Endothelial cell of umbilical vein (primary cell): ENCODE results near the gene OOEP. TPM values are rescaled to one million over a fixed set of nuclear protein-coding genes. Genes with fewer than 3 reads are reported as not detected.

ENCODE experiments used
- BruUV-seq: library from RNA; stranded (reverse); fragments of 400-500 nt; replicated peaks from 2 replicates; lab custom pipeline; 2021; lab: Mats Ljungman, UMichigan
- CTCF ChIA-PET: fragments of 300-600, 350-600 bp; sonication (Branson Sonifier 250); formaldehyde crosslinking; loops from one replicate; lab custom pipeline; 2021; ENCODE audit warnings: antibody characterized with exemption, inconsistent platforms; lab: Charles Lee
- POLR2A ChIA-PET: fragments of 300-600, 350-600 bp; sonication (Branson Sonifier 250); formaldehyde crosslinking; loops from one replicate; lab custom pipeline; 2021; ENCODE audit warnings: antibody characterized with exemption, inconsistent platforms; lab: Charles Lee
- DNase-seq: peaks from one replicate; pipeline ENCODE4 v3.0.0-alpha.2; 2011; ENCODE audit warnings: low read depth, low spot score
- FAIRE-seq: peaks from 2 replicates; lab custom pipeline; 2011; peaks lifted over from hg19 to GRCh38; lab: Jason Lieb, UNC
- H2AFZ ChIP-seq: 2 replicates; pipeline ENCODE4 v1.6.0; 2012; ENCODE audit warnings: low read depth, low read length, control low read depth, inconsistent platforms
- H3K27ac ChIP-seq: 2 replicates; pipeline ENCODE4 v1.5.1; 2011; ENCODE audit warnings: low read depth, mild to moderate bottlenecking, control low read depth, low read length, moderate library complexity; ENCODE audit not compliant: insufficient read depth
- H3K27me3 ChIP-seq, 2 experiments: 2 replicates each; pipeline versions ENCODE4 v1.6.0 to v1.6.1; 2011; ENCODE audit warnings: low read length in 2 of 2, mixed read lengths in 1 of 2; ENCODE audit not compliant: control insufficient read depth in 2 of 2, insufficient read depth in 2 of 2
- H3K36me3 ChIP-seq, 2 experiments: 2 replicates in 1 of 2; 3 replicates in 1 of 2; pipeline ENCODE4 v1.5.1; 2011; ENCODE audit warnings: low read length in 2 of 2, mild to moderate bottlenecking in 1 of 2, moderate library complexity in 1 of 2; ENCODE audit not compliant: control insufficient read depth in 2 of 2, insufficient read depth in 2 of 2; ENCODE audit errors: extremely low read depth in 1 of 2
- H3K4me1 ChIP-seq: 3 replicates; pipeline ENCODE4 v1.5.1; 2011; ENCODE audit warnings: mild to moderate bottlenecking, low read length; ENCODE audit not compliant: control insufficient read depth, insufficient read depth; ENCODE audit errors: extremely low read depth
- H3K4me2 ChIP-seq: 2 replicates; pipeline ENCODE4 v1.6.1; 2011; ENCODE audit warnings: low read length, control low read depth, mixed read lengths; ENCODE audit not compliant: insufficient read depth
- H3K4me3 ChIP-seq, 3 experiments: fragments of 200-600 bp in 1 of 3; sonication (generic), shearing (Covaris generic) in 1 of 3; replicated peaks in 1 of 3; 2 replicates each; pipeline ENCODE4 v1.5.1; 2011 to 2016; ENCODE audit warnings: control low read depth in 3 of 3, low read length in 3 of 3, mild to moderate bottlenecking in 2 of 3, inconsistent platforms in 1 of 3, low read depth in 1 of 3, moderate library complexity in 1 of 3; ENCODE audit not compliant: insufficient read depth in 1 of 3
- H3K79me2 ChIP-seq: 2 replicates; pipeline ENCODE4 v1.6.0; 2012; ENCODE audit warnings: low read length, inconsistent platforms; ENCODE audit not compliant: control insufficient read depth, insufficient read depth
- H3K9ac ChIP-seq: replicated peaks from 2 replicates; pipeline ENCODE3; 2011; ENCODE audit warnings: low read length, control low read depth; ENCODE audit not compliant: insufficient read depth; ENCODE audit errors: extremely low read depth
- H3K9me1 ChIP-seq: replicated peaks from 3 replicates; pipeline ENCODE4 v1.6.0; 2011; ENCODE audit warnings: mild to moderate bottlenecking, low read length; ENCODE audit not compliant: control insufficient read depth, insufficient read depth; ENCODE audit errors: extremely low read depth
- H3K9me3 ChIP-seq: replicated peaks from 2 replicates; pipeline ENCODE4 v1.5.1; 2012; ENCODE audit warnings: low read length, inconsistent platforms; ENCODE audit not compliant: control insufficient read depth, insufficient read depth
- H4K20me1 ChIP-seq: replicated peaks from 2 replicates; pipeline ENCODE3; 2011; ENCODE audit warnings: mild to moderate bottlenecking, low read length; ENCODE audit not compliant: control insufficient read depth, insufficient read depth; ENCODE audit errors: extremely low read depth
- CTCF ChIP-seq, 2 donors: IDR thresholded peaks; 1 replicate in 1 of 2; 2 replicates in 1 of 2; pipeline ENCODE4 v1.5.1; 2011; ENCODE audit warnings: low read length in 2 of 2, mild to moderate bottlenecking in 2 of 2, moderate library complexity in 2 of 2, control low read depth in 1 of 2, inconsistent platforms in 1 of 2, low read depth in 1 of 2; ENCODE audit not compliant: insufficient read depth in 1 of 2; ENCODE audit errors: extremely low read depth in 1 of 2
- EZH2 ChIP-seq: IDR thresholded peaks from 2 replicates; pipeline ENCODE4 v1.6.1; 2012; ENCODE audit warnings: borderline replicate concordance, low read depth, mild to moderate bottlenecking, moderate library complexity, low read length, inconsistent platforms; ENCODE audit not compliant: severe bottlenecking
- FOS ChIP-seq: IDR thresholded peaks from 2 replicates; pipeline ENCODE4 v1.6.1; 2011; ENCODE audit warnings: mild to moderate bottlenecking, low read length, moderate library complexity, borderline replicate concordance; ENCODE audit not compliant: insufficient read depth
- GATA2 ChIP-seq: IDR thresholded peaks from 2 replicates; pipeline ENCODE4 v1.7.0; 2011; ENCODE audit warnings: low read depth, mild to moderate bottlenecking, moderate library complexity, mixed read lengths, low read length; ENCODE audit not compliant: insufficient read length, insufficient read depth
- JUN ChIP-seq: IDR thresholded peaks from 2 replicates; pipeline ENCODE4 v1.6.1; 2011; ENCODE audit warnings: borderline replicate concordance, low read depth; ENCODE audit not compliant: insufficient read length, insufficient read depth
- MAX ChIP-seq: IDR thresholded peaks from 2 replicates; pipeline ENCODE4 v1.6.1; 2011; ENCODE audit not compliant: insufficient read depth, insufficient read length
- MYC ChIP-seq: IDR thresholded peaks from one replicate; pipeline ENCODE4 v1.6.1; 2011; ENCODE audit warnings: mild to moderate bottlenecking, low read depth, low read length
- POLR2A ChIP-seq: IDR thresholded peaks from 2 replicates; pipeline ENCODE4 v1.6.1; 2012; ENCODE audit warnings: low read depth, mild to moderate bottlenecking, control low read depth, low read length
- POLR2AphosphoS5 ChIP-seq: IDR thresholded peaks from 2 replicates; pipeline ENCODE4 v1.6.1; 2012; ENCODE audit warnings: low read depth, mild to moderate bottlenecking, control low read depth, low read length, moderate library complexity; ENCODE audit not compliant: insufficient read depth
- dilution Hi-C: fragments of 300-500 bp; cut with MboI; formaldehyde crosslinking; loops from one replicate; pipeline ENCODE4 v1.15.0; 2019; ENCODE audit warnings: low sequenced_read_pairs; ENCODE audit not compliant: extremely low pct_ligation_motif_present
- intact Hi-C: fragments of 100-400 bp; cut with micrococcal nuclease; formaldehyde crosslinking; loops from one replicate; pipeline ENCODE4 v1.10.0; 2022
- polyA plus RNA-seq, 4 experiments: library from polyadenylated mRNA; depleted of rRNA in 3 of 4; stranded (reverse) in 3 of 4; unstranded in 1 of 4; fragments of >200 nt; gene quantifications; 2 replicates each; pipeline versions ENCODE4 v1.2.1 to v1.2.3, GENCODE V29; 2011 to 2012; ENCODE audit warnings: missing spikeins in 1 of 4
- total RNA-seq: library from RNA; stranded (reverse); gene quantifications from 2 replicates; pipeline ENCODE4 v1.2.3, GENCODE V29; 2021

The OOEP gene
- total and polyA plus RNA-seq, 2 donors (not counting 3 experiments of a cell fraction or from before 2014, with no cell fraction given) = 0.19 TPM; not detected in 1

- POLR2A ChIA-PET = no interaction called here
- H3K4me2 ChIP-seq = no peak within 1 kb of the TSS
- H3K36me3 ChIP-seq = no peaks in the 10 kb centered on the region
- no peaks in the 10 kb centered on the region for H3K27me3 ChIP-seq
- no peaks in the 10 kb centered on the region for H3K4me1 ChIP-seq
- no TSS peak for BruUV-seq
- no peak within 1 kb of the TSS for H2AFZ ChIP-seq
- TF ChIP-seq POLR2A (no peak), EZH2 (no peak), MAX (no peak), CTCF (IDR thresholded peaks at IDR 0.05; ENCODE audit: extremely low read depth in 1 of 2, insufficient read depth in 1 of 2, low read depth in 1 of 2, low read length in 2 of 2) (no peak), POLR2AphosphoS5 (no peak), FOS (no peak), MYC (no peak), GATA2 (no peak), JUN (no peak)
- H3K27ac ChIP-seq = no peak within 1 kb of the TSS
- intact Hi-C loops (no loop called here), dilution Hi-C loops (no loop called here)
- FAIRE-seq (no peak), DNase-seq (no peak)
- H4K20me1 ChIP-seq = no peaks in the 10 kb centered on the region
- H3K9me3 ChIP-seq = no peaks in the 10 kb centered on the region
- CTCF ChIA-PET = no interaction called here
- H3K9me1 ChIP-seq = no peaks in the 10 kb centered on the region
- no peak within 1 kb of the TSS for H3K9ac ChIP-seq
- no peak within 1 kb of the TSS for H3K4me3 ChIP-seq
- H3K79me2 ChIP-seq = no peaks in the 10 kb centered on the region
Observed at GRCh38 chr6:73362358-73362757, 7.3 kb downstream of the OOEP start, which contains the start of gene KHDC3L. Gene KHDC3L (plus strand): TSS chr6:73362658. CDS start chr6:73362730, 72 bp downstream.
